H1 (cell line): Measurements from ENCODE around the gene IL18RAP. TPM values are rescaled to one million over a fixed set of nuclear protein-coding genes. Genes with fewer than 3 reads are reported as not detected.

Experiments
- CTCF ChIA-PET: fragments of 300-600 bp; sonication (Branson Sonifier 250); formaldehyde crosslinking; loops from one replicate; lab custom pipeline; 2021; ENCODE audit not compliant: partially characterized antibody; lab: Charles Lee
- POLR2A ChIA-PET: fragments of 300-600 bp; sonication (Branson Sonifier 250); formaldehyde crosslinking; loops from one replicate; lab custom pipeline; 2021; ENCODE audit warnings: inconsistent platforms; ENCODE audit not compliant: partially characterized antibody; lab: Charles Lee
- DNase-seq, 2 experiments: peaks; one replicate each; pipeline versions ENCODE4 v3.0.0 to v3.0.0-alpha.2; 2010 to 2022; ENCODE audit warnings: low spot score in 2 of 2, low read depth in 1 of 2, mixed read lengths in 1 of 2
- FAIRE-seq: peaks from 2 replicates; lab custom pipeline; 2011; peaks lifted over from hg19 to GRCh38; lab: Jason Lieb, UNC
- H2AFZ ChIP-seq: 2 replicates; pipeline ENCODE4 v1.8.1; 2012; ENCODE audit warnings: low read length, inconsistent platforms
- H2AK5ac ChIP-seq: 2 replicates; pipeline ENCODE4 v1.6.1; 2013; ENCODE audit warnings: low read depth, low read length
- H2BK120ac ChIP-seq: replicated peaks from 2 replicates; pipeline ENCODE3; 2013; ENCODE audit warnings: low read depth, low read length, inconsistent platforms
- H2BK12ac ChIP-seq: 2 replicates; pipeline ENCODE4 v1.6.1; 2013; ENCODE audit warnings: low read depth, low read length
- H2BK15ac ChIP-seq: 2 replicates; pipeline ENCODE4 v1.6.1; 2013; ENCODE audit warnings: low read length
- H2BK20ac ChIP-seq: 2 replicates; pipeline ENCODE4 v1.6.1; 2013; ENCODE audit warnings: low read length
- H2BK5ac ChIP-seq: 2 replicates; pipeline ENCODE4 v1.6.1; 2013; ENCODE audit warnings: low read depth, low read length
- H3K14ac ChIP-seq: 2 replicates; pipeline ENCODE4 v1.6.1; 2013; ENCODE audit warnings: inconsistent platforms; ENCODE audit not compliant: insufficient read length
- H3K18ac ChIP-seq: 2 replicates; pipeline ENCODE4 v1.6.1; 2013; ENCODE audit warnings: low read length; ENCODE audit errors: extremely low read depth
- H3K23ac ChIP-seq: 2 replicates; pipeline ENCODE4 v1.6.1; 2013; ENCODE audit warnings: inconsistent platforms; ENCODE audit not compliant: insufficient read length
- H3K23me2 ChIP-seq: 2 replicates; pipeline ENCODE4 v1.6.1; 2013; ENCODE audit warnings: low read depth, low read length
- H3K27ac ChIP-seq: 2 replicates; pipeline ENCODE4 v1.6.1; 2011; ENCODE audit warnings: low read depth, low read length, inconsistent platforms
- H3K27me3 ChIP-seq, 4 experiments: replicated peaks in 1 of 4; 1 replicate in 1 of 4; 2 replicates in 3 of 4; pipeline versions ENCODE4 v1.6.1 to v1.8.1; 2011 to 2013; ENCODE audit warnings: low read length in 3 of 4, mild to moderate bottlenecking in 3 of 4, inconsistent platforms in 2 of 4, mixed read lengths in 2 of 4, moderate library complexity in 1 of 4; ENCODE audit not compliant: control insufficient read depth in 3 of 4, insufficient read depth in 3 of 4; ENCODE audit errors: extremely low read depth in 1 of 4
- H3K36me3 ChIP-seq, 4 experiments: 2 replicates each; pipeline versions ENCODE4 v1.6.1 to v1.8.1; 2011 to 2013; ENCODE audit warnings: mild to moderate bottlenecking in 4 of 4, low read length in 3 of 4, moderate library complexity in 2 of 4, control low read depth in 1 of 4, inconsistent platforms in 1 of 4; ENCODE audit not compliant: insufficient read depth in 4 of 4, control insufficient read depth in 2 of 4
- H3K4ac ChIP-seq: replicated peaks from 2 replicates; pipeline ENCODE3; 2013; ENCODE audit warnings: low read length, low read depth, mixed read lengths, inconsistent platforms; ENCODE audit not compliant: insufficient read length
- H3K4me1 ChIP-seq, 4 experiments: replicated peaks in 1 of 4; 1 replicate in 1 of 4; 2 replicates in 3 of 4; pipeline versions ENCODE4 v1.6.1 to v1.8.1; 2011 to 2013; ENCODE audit warnings: low read length in 3 of 4, inconsistent platforms in 2 of 4, mixed read lengths in 1 of 4; ENCODE audit not compliant: insufficient read depth in 4 of 4, control insufficient read depth in 3 of 4
- H3K4me2 ChIP-seq, 2 experiments: 2 replicates each; pipeline versions ENCODE4 v1.6.1 to v1.8.1; 2011 to 2013; ENCODE audit warnings: low read depth in 2 of 2, low read length in 2 of 2, control low read depth in 1 of 2, inconsistent platforms in 1 of 2, mild to moderate bottlenecking in 1 of 2; ENCODE audit not compliant: insufficient read depth in 1 of 2
- H3K4me3 ChIP-seq, 4 experiments: fragments of 200-600, 300-600 bp in 1 of 4; sonication (generic), shearing (Covaris generic), sonication (Bioruptor Twin) in 1 of 4; 2 replicates each; pipeline versions ENCODE4 v1.5.1 to v1.8.1; 2011 to 2016; ENCODE audit warnings: low read length in 4 of 4, low read depth in 3 of 4, control low read depth in 2 of 4, inconsistent platforms in 2 of 4, mild to moderate bottlenecking in 2 of 4, mixed read lengths in 1 of 4, moderate library complexity in 1 of 4; ENCODE audit not compliant: insufficient read depth in 2 of 4; ENCODE audit errors: extremely low read depth in 1 of 4
- H3K56ac ChIP-seq: replicated peaks from 2 replicates; pipeline ENCODE3; 2013; ENCODE audit warnings: low read depth, mild to moderate bottlenecking, mixed read lengths, low read length, inconsistent platforms; ENCODE audit not compliant: insufficient read length
- H3K79me1 ChIP-seq: 2 replicates; pipeline ENCODE4 v1.6.1; 2013; ENCODE audit warnings: low read depth, low read length, control low read depth
- H3K79me2 ChIP-seq, 2 experiments: 2 replicates each; pipeline versions ENCODE4 v1.6.1 to v1.8.1; 2012 to 2013; ENCODE audit warnings: low read length in 2 of 2, mild to moderate bottlenecking in 2 of 2, inconsistent platforms in 1 of 2; ENCODE audit not compliant: insufficient read depth in 2 of 2, control insufficient read depth in 1 of 2
- H3K9ac ChIP-seq, 4 experiments: replicated peaks in 1 of 4; 1 replicate in 1 of 4; 2 replicates in 3 of 4; pipeline versions ENCODE4 v1.6.1 to v1.8.1; 2011 to 2013; ENCODE audit warnings: low read depth in 3 of 4, low read length in 3 of 4, control low read depth in 2 of 4, mild to moderate bottlenecking in 2 of 4, moderate library complexity in 2 of 4, inconsistent platforms in 1 of 4; ENCODE audit errors: extremely low read depth in 1 of 4
- H3K9me3 ChIP-seq, 2 experiments: 2 replicates each; pipeline versions ENCODE4 v1.6.1 to v1.8.1; 2012 to 2013; ENCODE audit warnings: mild to moderate bottlenecking in 2 of 2, moderate library complexity in 2 of 2, control low read depth in 1 of 2, inconsistent platforms in 1 of 2, low read depth in 1 of 2, low read length in 1 of 2, mixed read lengths in 1 of 2; ENCODE audit not compliant: insufficient read depth in 2 of 2
- H4K20me1 ChIP-seq, 2 experiments: replicated peaks in 1 of 2; 2 replicates each; pipeline versions ENCODE3 to v1.8.1; 2011 to 2013; ENCODE audit warnings: inconsistent platforms in 2 of 2, low read length in 2 of 2, mild to moderate bottlenecking in 1 of 2; ENCODE audit not compliant: insufficient read depth in 2 of 2, control insufficient read depth in 1 of 2
- H4K5ac ChIP-seq: 2 replicates; pipeline ENCODE4 v1.6.1; 2013; ENCODE audit warnings: low read length, low read depth, mixed read lengths, inconsistent platforms; ENCODE audit not compliant: insufficient read length
- H4K8ac ChIP-seq: 2 replicates; pipeline ENCODE4 v1.8.0; 2013; ENCODE audit warnings: mild to moderate bottlenecking, moderate library complexity, low read length, inconsistent platforms; ENCODE audit not compliant: insufficient read depth; ENCODE audit errors: extremely low read depth
- H4K91ac ChIP-seq: replicated peaks from 2 replicates; pipeline ENCODE3; 2013; ENCODE audit warnings: low read length, mixed read lengths, inconsistent platforms; ENCODE audit not compliant: insufficient read length
- BCL11A ChIP-seq, 2 experiments: IDR thresholded peaks; one replicate each; pipeline ENCODE4 v1.6.1; 2011; ENCODE audit warnings: low read depth in 2 of 2, low read length in 2 of 2, mild to moderate bottlenecking in 2 of 2
- CHD2 ChIP-seq: IDR thresholded peaks from 2 replicates; pipeline ENCODE4 v1.6.1; 2012; ENCODE audit warnings: low read length, improper control_type of control experiment
- EGR1 ChIP-seq: IDR thresholded peaks from 2 replicates; pipeline ENCODE4 v1.6.1; 2011; ENCODE audit warnings: low read depth, low read length, borderline replicate concordance
- KDM5A ChIP-seq: fragments of 200-600 bp; IDR thresholded peaks from 2 replicates; pipeline ENCODE4 v1.7.1; 2012; ENCODE audit warnings: mild to moderate bottlenecking, low read length, inconsistent platforms, mixed read lengths
- NANOG ChIP-seq: IDR thresholded peaks from 2 replicates; pipeline ENCODE4 v1.6.1; 2011; ENCODE audit warnings: low read length, low read depth, mild to moderate bottlenecking, inconsistent platforms; ENCODE audit not compliant: insufficient read depth, poor library complexity, severe bottlenecking
- NRF1 ChIP-seq: IDR thresholded peaks from 2 replicates; pipeline ENCODE4 v1.6.1; 2011; ENCODE audit warnings: mild to moderate bottlenecking, low read depth, low read length, improper control_type of control experiment
- POU5F1 ChIP-seq: IDR thresholded peaks from 2 replicates; pipeline ENCODE4 v1.6.1; 2011; ENCODE audit warnings: low read depth, mild to moderate bottlenecking, low read length, moderate library complexity
- WGBS, 2 experiments: shearing (Covaris generic) in 1 of 2; methylation state at CpG; one replicate each; pipeline versions ENCODE4 v1.1.6 to v1.1.7; 2013 to 2015; ENCODE audit warnings: low lambda C conversion rate in 2 of 2, mixed read lengths in 2 of 2, inconsistent platforms in 1 of 2, low coverage in 1 of 2, missing lambda C conversion rate in 1 of 2; ENCODE audit not compliant: insufficient replicate concordance in 2 of 2, insufficient coverage in 1 of 2, insufficient read length in 1 of 2; ENCODE audit errors: extremely low coverage in 1 of 2, missing lambda C conversion rate in 1 of 2; 5-methylcytosine and 5-hydroxymethylcytosine counted together
- polyA plus RNA-seq, 7 experiments: library from polyadenylated mRNA; depleted of rRNA in 3 of 7; stranded (reverse) in 5 of 7; unstranded in 2 of 7; fragments of >200 nt in 5 of 7; fragments of 200-250 nt in 2 of 7; gene quantifications; 1 replicate in 5 of 7; 2 replicates in 1 of 7; 4 replicates in 1 of 7; pipeline versions ENCODE4 v1.2.1 to v1.2.3, GENCODE V29; 2011 to 2013; ENCODE audit warnings: missing spikeins in 2 of 7, mixed read lengths in 2 of 7
- total RNA-seq: library from RNA; stranded (reverse); fragmentation: NEBNext Ultra II Directional; extraction: Animal tissue kit (Norgen Biotek cat#: 25700); gene quantifications from 2 replicates; pipeline ENCODE4 v1.2.1, GENCODE V29; 2021
- TF ChIP-seq, protein P1 (sequence below), 3 experiments: IDR thresholded peaks; 1 replicate in 2 of 3; 2 replicates in 1 of 3; pipeline versions ENCODE4 v1.5.1 to v1.6.1; 2011; ENCODE audit warnings: low read length in 3 of 3, mild to moderate bottlenecking in 3 of 3, inconsistent platforms in 2 of 3, low read depth in 1 of 3, moderate library complexity in 1 of 3; ENCODE audit not compliant: insufficient read depth in 1 of 3; ENCODE audit errors: control extremely low read depth in 1 of 3
- TF ChIP-seq, protein P2 (sequence below): IDR thresholded peaks from 2 replicates; pipeline ENCODE4 v1.6.1; 2011; ENCODE audit warnings: low read depth, mild to moderate bottlenecking, low read length; ENCODE audit not compliant: insufficient read depth

The IL18RAP gene
- total and polyA plus RNA-seq, 2 of the 8 experiments (the other 6 are each of a cell fraction or from before 2014, with no cell fraction given): not detected

DNA sequence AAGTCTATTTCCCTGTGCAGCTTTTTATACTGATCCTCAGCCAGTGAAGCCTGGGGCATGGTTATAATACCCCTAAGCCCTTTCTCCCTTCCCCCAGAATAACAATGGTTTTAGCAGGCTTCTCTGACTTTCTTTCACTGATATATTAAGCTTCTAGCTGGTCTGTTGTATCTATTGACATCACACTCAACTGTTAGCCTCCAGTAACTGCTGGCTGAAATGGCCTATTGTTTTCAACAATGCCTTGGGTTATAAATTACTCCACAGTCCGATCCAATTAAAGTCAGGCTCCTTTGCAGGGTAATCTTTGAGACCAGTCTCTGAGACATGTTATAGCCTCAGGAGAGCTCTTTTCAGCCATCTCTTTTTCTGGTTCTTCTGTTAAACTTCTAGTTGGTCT lies 47.2 kb downstream of the IL18RAP start:
- no peak overlapping the region for H2BK15ac ChIP-seq
- no peak for DNase-seq
- 89% methylated on average over 1 of the region's 1 CpG; no CpG with 5 or more reads in 1 of the 2 experiments for WGBS, 2 experiments
- TF ChIP-seq, protein P1, sequence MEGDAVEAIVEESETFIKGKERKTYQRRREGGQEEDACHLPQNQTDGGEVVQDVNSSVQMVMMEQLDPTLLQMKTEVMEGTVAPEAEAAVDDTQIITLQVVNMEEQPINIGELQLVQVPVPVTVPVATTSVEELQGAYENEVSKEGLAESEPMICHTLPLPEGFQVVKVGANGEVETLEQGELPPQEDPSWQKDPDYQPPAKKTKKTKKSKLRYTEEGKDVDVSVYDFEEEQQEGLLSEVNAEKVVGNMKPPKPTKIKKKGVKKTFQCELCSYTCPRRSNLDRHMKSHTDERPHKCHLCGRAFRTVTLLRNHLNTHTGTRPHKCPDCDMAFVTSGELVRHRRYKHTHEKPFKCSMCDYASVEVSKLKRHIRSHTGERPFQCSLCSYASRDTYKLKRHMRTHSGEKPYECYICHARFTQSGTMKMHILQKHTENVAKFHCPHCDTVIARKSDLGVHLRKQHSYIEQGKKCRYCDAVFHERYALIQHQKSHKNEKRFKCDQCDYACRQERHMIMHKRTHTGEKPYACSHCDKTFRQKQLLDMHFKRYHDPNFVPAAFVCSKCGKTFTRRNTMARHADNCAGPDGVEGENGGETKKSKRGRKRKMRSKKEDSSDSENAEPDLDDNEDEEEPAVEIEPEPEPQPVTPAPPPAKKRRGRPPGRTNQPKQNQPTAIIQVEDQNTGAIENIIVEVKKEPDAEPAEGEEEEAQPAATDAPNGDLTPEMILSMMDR (IDR thresholded peaks at IDR 0.05; ENCODE audit: control extremely low read depth in 1 of 3, insufficient read depth in 1 of 3, low read depth in 1 of 3, low read length in 3 of 3): no peak
- TF ChIP-seq, protein P2, sequence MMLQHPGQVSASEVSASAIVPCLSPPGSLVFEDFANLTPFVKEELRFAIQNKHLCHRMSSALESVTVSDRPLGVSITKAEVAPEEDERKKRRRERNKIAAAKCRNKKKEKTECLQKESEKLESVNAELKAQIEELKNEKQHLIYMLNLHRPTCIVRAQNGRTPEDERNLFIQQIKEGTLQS: no peak
- TF ChIP-seq BCL11A (IDR thresholded peaks at IDR 0.05; ENCODE audit: low read depth in 2 of 2, low read length in 2 of 2) (no peak), NRF1 (no peak), CHD2 (no peak), POU5F1 (no peak), EGR1 (no peak), NANOG (no peak), KDM5A (no peak)

More for the DNA sequence above, 47.2 kb downstream of the IL18RAP start:
- no peak overlapping the region for H3K4me2 ChIP-seq
- no peak overlapping the region for H2BK120ac ChIP-seq
- H3K79me1 ChIP-seq: no peaks in the 10 kb centered on the region
- no peak overlapping the region for H3K9ac ChIP-seq
- H4K91ac ChIP-seq: no peak overlapping the region
- no peak overlapping the region for H2BK12ac ChIP-seq
- CTCF ChIA-PET: interaction anchor here (0.8 to 4.2 kb wide), 5 partner anchors 8 to 123 kb away, joined by 3 to 54 read pairs (median 4); no protein-coding TSS in a partner anchor
- H3K4ac ChIP-seq: no peak overlapping the region
- no peak overlapping the region for H3K4me3 ChIP-seq
- FAIRE-seq: no peak
- H3K79me2 ChIP-seq: no peaks in the 10 kb centered on the region
- H3K27me3 ChIP-seq: no peaks in the 10 kb centered on the region
- no peak overlapping the region for H2BK5ac ChIP-seq
- H2AFZ ChIP-seq: no peak overlapping the region
- H4K20me1 ChIP-seq: no peaks in the 10 kb centered on the region
- no peak overlapping the region for H3K27ac ChIP-seq
- H3K56ac ChIP-seq: no peak overlapping the region
- POLR2A ChIA-PET: no interaction called here
- no peaks in the 10 kb centered on the region for H3K36me3 ChIP-seq
- H3K23me2 ChIP-seq: no peaks in the 10 kb centered on the region; the same call in 1 of the 2 replicates
- no peaks in the 10 kb centered on the region for H3K4me1 ChIP-seq
- H3K9me3 ChIP-seq: no peaks in the 10 kb centered on the region
- no peak overlapping the region for H4K8ac ChIP-seq
- no peak overlapping the region for H4K5ac ChIP-seq
- H2BK20ac ChIP-seq: no peak overlapping the region
- no peak overlapping the region for H3K18ac ChIP-seq
- no peak overlapping the region for H2AK5ac ChIP-seq
- H3K23ac ChIP-seq: no peak overlapping the region
- no peak overlapping the region for H3K14ac ChIP-seq
